HG03520 (cell line): ENCODE results near the gene ETFBKMT.

Experiments
- ATAC-seq: cut with Tn5 transposase; IDR thresholded peaks from one replicate; pipeline ENCODE4 v1.9.1; 2021; ENCODE audit warnings: mild to moderate bottlenecking, moderate library complexity; ENCODE audit not compliant: unreplicated experiment

ETFBKMT gene

GRCh38 chr12:31659087-31659942 lies at the start of gene ETFBKMT:
Gene ETFBKMT (plus strand): TSS chr12:31659688. CDS start chr12:31661954, 2,266 bp downstream.
- peak; percentile 99 for ATAC-seq

DNA sequence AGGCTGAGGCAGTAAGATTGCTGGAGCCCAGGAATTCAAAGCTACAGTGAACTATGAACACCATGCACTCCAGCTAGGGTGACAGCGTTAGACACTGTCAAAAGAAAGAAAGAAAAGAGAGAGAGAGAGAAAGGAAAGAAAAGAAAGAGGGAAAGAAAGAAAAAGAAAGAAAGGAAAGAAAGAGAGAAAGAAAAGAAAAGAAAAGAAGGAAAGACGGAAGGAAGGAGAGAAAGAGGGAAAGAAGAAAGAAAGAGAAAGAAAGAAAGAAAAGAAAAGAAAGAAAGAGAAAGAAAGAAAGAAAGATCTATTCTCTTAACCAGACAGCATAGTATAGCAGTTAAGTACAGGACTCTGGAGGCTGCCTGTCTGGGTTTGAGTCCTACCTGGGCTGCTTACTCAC lies 46.7 kb upstream of the ETFBKMT start:
- no peak for ATAC-seq

DNA sequence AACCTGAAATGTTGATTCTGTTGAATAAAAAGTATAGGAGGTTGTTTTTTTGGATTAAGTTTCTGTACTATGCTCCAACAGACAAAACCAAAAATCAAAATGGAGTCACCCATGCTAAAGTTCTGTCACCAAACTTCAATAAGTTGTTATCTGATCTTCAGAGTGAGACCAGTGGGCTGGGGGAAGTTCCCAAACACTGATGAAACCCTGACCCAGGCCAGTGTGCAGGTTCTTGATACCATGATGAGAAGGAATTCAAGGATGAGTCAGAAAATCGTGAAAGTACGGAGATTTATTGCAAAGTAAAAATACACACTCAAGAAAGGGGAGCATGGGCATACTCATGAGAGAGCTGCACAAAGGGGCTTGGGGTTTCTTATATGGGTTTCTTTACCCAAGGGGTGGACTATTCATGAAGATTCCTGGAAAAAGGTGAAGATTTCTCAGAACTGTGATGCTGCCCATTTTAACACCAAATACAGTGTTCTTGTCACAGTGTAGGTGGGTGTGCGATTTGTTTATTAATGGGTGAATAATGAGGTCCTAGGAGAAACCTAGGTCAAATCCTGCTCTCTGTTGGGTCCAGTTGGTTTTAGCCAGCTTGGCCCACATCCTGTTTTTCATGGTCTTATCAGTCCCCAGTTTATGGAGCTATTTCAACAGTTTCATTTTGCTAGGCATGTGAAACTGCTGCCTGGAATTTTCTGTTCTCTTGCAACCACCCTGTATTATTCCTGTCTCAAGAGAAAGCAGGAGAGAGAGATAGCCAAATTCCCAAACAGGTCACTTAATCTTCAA lies 41.1 kb upstream of the ETFBKMT start:
- ATAC-seq, result no peak

- ATAC-seq, result no peak
Measured at GRCh38 chr12:31620311-31620710, 39.2 kb upstream of the ETFBKMT start.

- ATAC-seq, result no peak
Measured at GRCh38 chr12:31622038-31622437, 37.5 kb upstream of the ETFBKMT start.

DNA sequence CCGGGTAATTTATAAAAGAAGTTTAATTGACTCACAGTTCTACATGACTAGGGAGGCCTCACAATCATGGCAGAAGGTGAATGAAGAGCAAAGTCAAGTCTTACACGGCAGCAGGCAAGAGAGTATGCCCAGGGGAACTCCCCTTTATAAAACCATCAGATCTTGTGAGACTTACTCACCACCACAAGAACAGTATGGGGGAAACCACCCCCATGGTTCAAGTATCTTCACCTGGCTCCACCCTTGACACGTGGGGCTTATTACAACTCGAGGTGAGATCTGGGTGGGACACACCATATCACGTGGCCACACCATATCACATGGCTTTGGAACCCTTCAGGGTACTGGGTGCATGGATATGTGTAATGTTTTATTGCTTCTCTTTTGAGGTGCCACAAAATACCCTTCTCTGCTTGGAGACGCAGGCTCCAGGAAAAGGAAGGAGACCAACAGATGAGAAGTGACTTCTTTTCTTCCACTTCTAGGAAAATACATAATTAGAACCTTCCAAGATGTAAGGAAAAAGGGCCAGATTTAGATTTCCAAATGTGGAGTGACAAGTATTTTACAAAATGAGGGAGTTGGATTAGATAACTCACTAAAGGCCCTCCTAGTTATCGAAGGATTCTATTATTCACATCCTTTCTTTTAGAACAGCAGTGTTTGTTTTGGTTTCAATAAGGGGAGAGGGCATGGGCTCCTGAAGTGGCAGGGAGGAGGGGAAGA lies 33.1 kb upstream of the ETFBKMT start:
- ATAC-seq, result no peak

DNA sequence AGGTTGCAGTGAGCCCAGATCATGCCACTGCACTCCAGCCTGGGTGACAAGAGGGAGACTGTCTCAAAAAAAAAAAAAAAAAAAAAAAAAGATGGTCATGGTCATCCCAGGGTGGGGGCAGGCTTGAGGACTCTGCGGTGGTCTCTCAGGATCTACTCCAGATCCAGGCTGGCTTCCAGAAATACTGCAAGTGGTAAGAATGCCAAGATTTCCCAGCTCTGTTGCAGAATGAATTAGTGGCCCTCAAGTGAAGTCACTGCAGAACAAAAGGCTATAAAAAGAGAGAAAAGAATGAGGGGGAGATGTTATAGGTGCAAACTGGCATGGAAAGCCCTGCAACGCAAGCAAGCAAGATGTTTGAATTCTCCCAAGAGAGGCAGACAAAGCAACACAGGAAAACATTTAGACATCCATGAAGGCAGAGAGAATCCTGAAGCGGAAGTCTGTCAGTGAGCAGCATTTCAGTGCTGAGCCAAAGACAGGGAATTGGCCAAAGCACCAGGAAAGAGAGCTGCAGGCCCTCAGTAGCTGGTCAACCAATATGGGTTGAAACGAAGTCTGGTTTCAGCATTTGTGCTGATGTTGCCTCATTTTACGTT lies 31.9 kb upstream of the ETFBKMT start:
- ATAC-seq, result no peak

- no peak for ATAC-seq
Measured at GRCh38 chr12:31629756-31630732, 29.4 kb upstream of the ETFBKMT start.

DNA sequence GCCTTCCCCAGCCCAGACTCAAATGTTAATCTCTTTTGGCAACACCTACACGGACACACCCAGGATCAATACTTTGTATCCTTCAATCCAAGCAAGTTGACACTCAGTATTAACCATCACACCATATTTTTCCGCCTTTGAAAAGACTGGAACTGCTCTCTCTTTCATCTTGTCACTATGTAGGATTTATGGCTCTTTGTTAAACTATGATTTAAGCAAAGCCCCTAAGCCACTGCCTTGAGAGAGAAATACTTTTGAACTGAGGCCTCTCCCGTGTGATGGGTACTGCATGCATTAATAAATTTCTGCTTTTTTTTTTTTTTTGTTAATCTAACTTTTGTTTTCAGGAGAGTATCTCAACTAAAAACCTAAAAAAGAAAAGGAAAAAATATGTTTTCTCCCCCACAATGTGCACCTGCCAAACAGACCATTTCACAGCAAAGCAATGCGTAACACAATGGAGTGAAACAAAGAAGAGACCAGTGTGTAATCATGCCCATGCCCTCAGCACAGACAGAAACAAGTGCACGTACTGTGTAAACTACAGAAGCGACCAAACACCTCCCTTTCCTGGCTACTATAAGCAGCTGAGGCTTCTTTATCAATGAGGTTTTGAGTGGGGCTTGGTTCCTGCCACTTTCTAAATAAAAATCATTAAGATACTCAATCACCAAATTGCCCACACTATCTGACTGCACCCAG lies 28.3 kb upstream of the ETFBKMT start:
- no peak for ATAC-seq

GRCh38 chr12:31631809-31632208 lies 27.7 kb upstream of the ETFBKMT start:
- no peak for ATAC-seq

GRCh38 chr12:31633464-31633863 lies 26.0 kb upstream of the ETFBKMT start:
- ATAC-seq, result no peak

DNA sequence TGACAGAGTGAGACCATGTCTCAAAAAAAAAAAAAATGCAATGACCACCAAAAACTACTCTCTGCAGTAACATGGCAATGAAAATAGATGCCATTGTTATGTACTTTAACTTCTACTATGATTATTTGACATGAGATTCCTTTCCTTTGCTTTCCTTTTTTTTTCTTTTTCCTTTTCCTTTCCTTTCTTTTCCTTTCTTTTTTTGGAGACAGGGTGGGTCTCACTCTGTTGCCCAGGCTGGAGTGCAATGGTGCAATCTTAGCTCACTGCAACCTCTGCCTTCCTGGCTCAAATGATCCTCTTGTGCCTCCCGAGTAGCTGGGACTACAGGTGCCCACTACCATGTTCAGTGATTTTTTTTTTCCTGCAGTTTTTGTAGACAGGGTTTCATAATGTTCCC lies 24.9 kb upstream of the ETFBKMT start:
- ATAC-seq, result no peak

GRCh38 chr12:31641509-31642090 lies 17.9 kb upstream of the ETFBKMT start:
- ATAC-seq, result no peak

DNA sequence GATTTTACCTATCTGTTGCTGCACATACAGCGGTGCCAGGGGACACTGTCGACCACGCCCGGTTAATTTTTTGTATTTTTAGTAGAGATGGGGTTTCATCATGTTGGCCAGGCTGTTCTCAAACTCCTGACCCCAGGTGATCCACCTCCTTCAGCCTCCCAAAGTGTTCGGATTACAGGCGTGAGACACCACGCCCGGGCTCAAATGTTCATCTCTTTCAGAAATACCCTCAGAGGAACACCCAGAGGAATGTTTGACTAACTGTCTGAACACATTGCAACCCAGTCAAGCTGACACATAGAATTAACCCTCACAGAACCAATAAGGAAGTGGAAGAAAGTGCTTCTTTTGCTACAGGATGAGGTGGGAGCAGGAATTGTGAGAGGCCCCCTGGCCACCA lies 15.0 kb upstream of the ETFBKMT start:
- ATAC-seq, result no peak

- no peak for ATAC-seq
Measured at GRCh38 chr12:31645924-31646323, 13.6 kb upstream of the ETFBKMT start.

DNA sequence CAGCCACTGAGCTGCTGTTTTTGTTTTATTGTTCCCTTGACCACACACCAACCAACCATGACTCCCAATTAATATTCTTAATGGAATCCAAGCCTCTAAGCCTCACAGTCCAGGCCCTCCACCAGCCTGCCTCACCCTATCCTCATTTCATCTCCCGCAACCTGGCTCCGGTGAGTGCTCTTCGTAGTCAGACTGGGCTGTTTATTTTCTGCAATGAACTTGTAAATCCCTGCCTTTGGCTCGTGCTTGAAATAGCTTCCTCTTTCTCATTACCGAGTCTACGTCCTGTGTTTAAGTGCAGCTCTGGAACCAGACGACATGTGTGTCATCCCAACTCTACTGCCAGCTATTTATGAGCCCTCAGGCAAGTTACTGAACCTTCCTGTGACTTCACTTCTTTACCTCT lies 12.4 kb upstream of the ETFBKMT start:
- no peak for ATAC-seq

DNA sequence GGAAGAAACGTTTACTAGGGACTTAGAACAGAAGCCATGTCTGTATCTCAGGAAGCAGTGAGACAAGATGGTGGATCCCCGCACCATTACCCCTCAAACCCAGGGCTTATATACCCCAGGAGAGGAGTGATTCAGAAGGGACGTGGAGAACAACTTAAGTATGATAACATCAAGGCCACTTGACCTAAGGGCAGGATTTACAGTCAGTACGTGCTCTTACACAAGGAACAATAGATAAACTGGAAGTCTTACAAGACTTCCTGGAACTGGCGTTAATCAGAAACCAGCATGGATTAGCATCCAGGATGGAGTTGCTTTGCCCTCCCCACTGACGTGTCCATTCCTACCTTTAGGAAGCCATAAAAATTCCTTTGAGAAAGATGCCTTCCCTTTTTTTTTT lies 8.6 kb upstream of the ETFBKMT start:
- ATAC-seq, result no peak

- ATAC-seq, result no peak
Measured at GRCh38 chr12:31651893-31652521, 7.5 kb upstream of the ETFBKMT start.
